NT2/D1 (cell line): ENCODE results near the gene MDM4.

ENCODE experiments used
- DNase-seq: peaks from one replicate; pipeline ENCODE4 v3.0.0-alpha.2; 2011; ENCODE audit warnings: low read depth, low spot score
- H3K27me3 ChIP-seq: 2 replicates; pipeline ENCODE4 v1.6.0; 2011; ENCODE audit warnings: mild to moderate bottlenecking; ENCODE audit not compliant: insufficient read length, insufficient read depth
- H3K36me3 ChIP-seq: 2 replicates; pipeline ENCODE4 v1.6.1; 2011; ENCODE audit warnings: mild to moderate bottlenecking, low read length, mixed read lengths; ENCODE audit not compliant: insufficient read depth, insufficient read length
- H3K4me1 ChIP-seq: 2 replicates; pipeline ENCODE4 v1.5.1; 2011; ENCODE audit not compliant: insufficient read depth, insufficient read length
- H3K4me3 ChIP-seq: 2 replicates; pipeline ENCODE4 v1.5.1; 2011; ENCODE audit warnings: low read depth; ENCODE audit not compliant: insufficient read length
- H3K9ac ChIP-seq: 2 replicates; pipeline ENCODE4 v1.6.0; 2011; ENCODE audit warnings: low read depth; ENCODE audit not compliant: insufficient read length
- H3K9me3 ChIP-seq: 2 replicates; pipeline ENCODE4 v1.5.1; 2011; ENCODE audit warnings: mild to moderate bottlenecking, low read length; ENCODE audit not compliant: insufficient read depth
- SUZ12 ChIP-seq: IDR thresholded peaks from 2 replicates; pipeline ENCODE4 v1.6.1; 2011; ENCODE audit not compliant: insufficient read length, insufficient read depth; ENCODE audit errors: extremely low read depth
- YY1 ChIP-seq: IDR thresholded peaks from 2 replicates; pipeline ENCODE4 v1.6.1; 2011; ENCODE audit not compliant: insufficient read length, insufficient read depth
- ZNF274 ChIP-seq: IDR thresholded peaks from 2 replicates; pipeline ENCODE4 v1.6.1; 2011; ENCODE audit warnings: mild to moderate bottlenecking, low read depth, low read length

Gene MDM4

DNA sequence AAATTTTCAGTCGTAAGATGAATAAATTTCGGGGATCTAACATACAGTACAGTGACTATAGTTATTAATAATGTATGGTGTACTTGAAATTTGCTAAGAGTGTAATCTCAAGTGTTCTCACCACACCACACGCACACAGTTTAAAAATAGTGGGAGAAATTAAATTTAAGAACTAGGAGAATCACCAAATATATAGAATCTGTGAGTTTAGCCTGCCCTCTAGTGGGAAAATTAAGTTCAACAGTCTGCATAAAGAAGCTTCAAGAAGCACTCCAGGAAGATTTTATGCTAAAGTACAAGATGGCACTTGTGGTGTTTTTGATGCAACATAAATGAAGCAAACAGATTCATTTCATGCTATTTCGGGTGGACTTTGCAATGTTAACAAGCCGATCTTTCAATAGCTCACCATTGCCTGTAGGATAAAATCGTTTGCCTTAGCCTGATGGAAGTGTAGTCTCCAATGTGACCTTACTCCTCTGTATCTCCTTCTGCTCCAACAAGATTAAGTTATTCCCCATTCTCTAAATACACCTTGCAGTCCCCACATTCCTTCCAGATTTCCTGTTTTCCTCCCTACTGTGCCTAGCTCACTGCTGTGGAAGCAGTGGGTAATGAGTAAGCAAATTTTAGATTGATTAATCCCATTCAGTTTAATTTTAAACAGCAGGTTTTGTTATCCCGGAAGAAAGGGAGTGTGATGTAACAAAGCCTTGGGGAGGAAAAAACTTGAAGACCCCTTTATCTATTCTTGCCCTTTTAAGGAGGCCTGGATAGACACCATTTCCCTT lies 12.9 kb upstream of the MDM4 start:
- Histone ChIP-seq H3K4me1 (no peaks in the 10 kb centered on the region), H3K9me3 (peaks cover 12% of the 10 kb centered on the region), H3K36me3 (no peaks in the 10 kb centered on the region), H3K27me3 (no peaks in the 10 kb centered on the region), H3K9ac (no peak overlapping the region), H3K4me3 (no peak overlapping the region)
- TF ChIP-seq ZNF274: no peak
- DNase-seq: peak; percentile 57

DNA sequence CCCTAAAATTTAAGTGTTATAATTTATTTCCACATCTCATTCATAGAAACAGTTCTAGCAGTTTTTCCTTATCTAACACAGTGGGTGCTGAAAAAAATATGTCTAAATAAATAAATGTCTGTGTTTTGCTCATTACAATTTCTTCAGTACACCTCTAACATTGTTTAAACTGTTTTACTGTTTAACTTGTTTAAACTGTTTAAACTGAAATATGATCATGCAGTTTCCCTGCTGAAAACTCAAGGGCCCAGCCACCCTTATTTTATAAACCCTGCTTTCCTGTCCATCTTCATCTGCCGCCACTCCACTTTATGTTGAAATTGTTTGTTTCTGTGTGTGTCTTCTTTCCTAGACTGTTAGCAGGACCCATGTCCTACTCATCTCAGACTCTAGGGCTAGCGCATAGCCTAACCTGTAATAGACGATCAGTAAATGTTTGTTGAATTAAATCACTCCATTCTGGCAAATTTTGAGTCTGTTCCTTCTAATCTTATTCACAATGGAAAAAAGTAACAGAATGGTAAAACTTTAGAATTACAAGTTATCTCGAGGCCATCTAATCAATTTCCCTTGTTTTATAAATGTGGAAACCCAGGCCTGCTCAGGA lies 12.2 kb upstream of the MDM4 start:
- H3K4me3 ChIP-seq: no peak overlapping the region
- H3K9ac ChIP-seq: no peak overlapping the region
- H3K4me1 ChIP-seq: no peaks in the 10 kb centered on the region
- TF ChIP-seq SUZ12 (no peak), ZNF274 (no peak), YY1 (no peak)
- H3K36me3 ChIP-seq: no peaks in the 10 kb centered on the region
- H3K27me3 ChIP-seq: no peaks in the 10 kb centered on the region
- DNase-seq: no peak
- peaks cover 12% of the 10 kb centered on the region for H3K9me3 ChIP-seq

DNA sequence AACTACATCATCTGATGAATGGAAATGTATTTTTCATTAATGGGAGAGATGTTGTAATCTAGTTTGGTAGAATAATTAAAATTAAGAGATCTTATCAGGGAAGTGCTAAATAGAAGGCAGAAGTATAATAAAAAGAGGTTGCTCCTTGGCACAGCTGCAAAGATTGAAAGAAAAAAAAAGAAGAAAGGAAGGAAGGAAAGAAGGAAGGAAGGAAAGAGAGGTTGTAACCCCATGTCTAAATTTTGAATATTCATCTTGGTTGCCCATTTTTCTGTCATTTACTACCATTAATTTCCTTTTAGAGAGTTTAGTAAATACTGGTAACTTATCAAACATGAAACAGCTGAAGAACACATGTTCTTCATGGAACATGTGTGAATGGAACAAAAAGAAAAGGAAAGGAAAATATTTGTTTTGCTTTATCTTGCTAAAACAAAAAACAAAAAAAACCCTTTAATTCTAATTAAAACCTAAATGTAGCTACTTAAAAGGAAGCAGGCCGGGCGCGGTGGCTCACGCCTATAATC lies 10.5 kb upstream of the MDM4 start:
- no peaks in the 10 kb centered on the region for H3K4me1 ChIP-seq
- TF ChIP-seq ZNF274: no peak
- TF ChIP-seq SUZ12: no peak
- TF ChIP-seq YY1: no peak
- no peaks in the 10 kb centered on the region for H3K9me3 ChIP-seq
- peak overlapping the region; percentile 58 for H3K4me3 ChIP-seq
- no peaks in the 10 kb centered on the region for H3K27me3 ChIP-seq
- DNase-seq: no peak
- H3K9ac ChIP-seq: peak overlapping the region; percentile 15
- no peaks in the 10 kb centered on the region for H3K36me3 ChIP-seq

DNA sequence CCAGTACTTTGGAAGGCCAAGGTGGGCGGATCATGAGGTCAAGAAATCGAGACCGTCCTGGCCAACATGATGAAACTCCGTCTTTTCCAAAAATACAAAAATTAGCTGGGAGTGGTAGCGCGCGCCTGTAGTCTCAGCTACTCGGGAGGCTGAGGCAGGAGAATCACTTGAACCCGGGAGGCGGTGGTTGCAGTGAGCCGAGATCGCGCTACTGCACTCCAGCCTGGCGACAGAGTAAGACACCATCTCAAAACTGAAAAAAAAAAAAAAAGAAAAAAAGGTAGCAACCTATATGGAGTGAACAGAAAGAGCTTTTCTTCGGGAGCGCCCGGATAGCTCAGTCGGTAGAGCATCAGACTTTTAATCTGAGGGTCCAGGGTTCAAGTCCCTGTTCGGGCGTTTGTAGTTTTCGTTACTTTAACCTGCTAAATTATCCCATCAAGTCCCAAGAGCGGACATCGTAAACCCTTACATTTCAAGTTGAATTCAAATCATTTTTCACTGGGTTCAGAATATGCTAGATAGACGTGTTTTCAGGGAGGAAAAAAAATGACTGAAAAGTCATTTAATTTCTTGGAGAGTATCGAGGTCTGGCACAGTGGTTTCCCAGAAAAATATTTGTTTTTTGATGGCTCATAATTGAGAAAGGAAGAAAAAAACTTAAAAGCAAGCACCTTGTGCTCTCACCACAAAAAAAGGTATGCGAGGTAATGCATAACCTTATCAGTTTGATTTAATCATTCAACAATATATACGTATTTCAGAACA lies 9.8 kb upstream of the MDM4 start:
- TF ChIP-seq SUZ12: no peak
- no peak for TF ChIP-seq YY1
- TF ChIP-seq ZNF274: no peak
- DNase-seq: peak; percentile 87
- Histone ChIP-seq H3K36me3 (no peaks in the 10 kb centered on the region), H3K4me3 (peak overlapping the region; percentile 58), H3K9me3 (no peaks in the 10 kb centered on the region), H3K9ac (peak overlapping the region; percentile 15), H3K4me1 (no peaks in the 10 kb centered on the region), H3K27me3 (no peaks in the 10 kb centered on the region)

DNA sequence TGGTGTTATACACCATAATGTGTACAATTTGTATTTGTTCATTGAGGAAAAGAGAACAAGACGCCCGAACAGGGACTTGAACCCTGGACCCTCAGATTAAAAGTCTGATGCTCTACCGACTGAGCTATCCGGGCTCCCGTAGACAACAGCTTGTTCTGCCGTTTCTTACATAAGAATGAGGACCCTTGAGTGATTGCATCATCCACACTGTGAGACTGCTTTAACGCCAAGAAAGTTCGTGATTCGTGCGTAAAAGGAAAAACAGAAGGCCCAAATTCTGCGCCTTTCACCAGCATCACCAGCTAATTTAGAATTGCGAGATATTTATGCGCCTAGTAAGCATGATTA lies 9.3 kb upstream of the MDM4 start:
- DNase-seq: peak; percentile 92
- no peaks in the 10 kb centered on the region for H3K4me1 ChIP-seq
- no peaks in the 10 kb centered on the region for H3K9me3 ChIP-seq

DNA sequence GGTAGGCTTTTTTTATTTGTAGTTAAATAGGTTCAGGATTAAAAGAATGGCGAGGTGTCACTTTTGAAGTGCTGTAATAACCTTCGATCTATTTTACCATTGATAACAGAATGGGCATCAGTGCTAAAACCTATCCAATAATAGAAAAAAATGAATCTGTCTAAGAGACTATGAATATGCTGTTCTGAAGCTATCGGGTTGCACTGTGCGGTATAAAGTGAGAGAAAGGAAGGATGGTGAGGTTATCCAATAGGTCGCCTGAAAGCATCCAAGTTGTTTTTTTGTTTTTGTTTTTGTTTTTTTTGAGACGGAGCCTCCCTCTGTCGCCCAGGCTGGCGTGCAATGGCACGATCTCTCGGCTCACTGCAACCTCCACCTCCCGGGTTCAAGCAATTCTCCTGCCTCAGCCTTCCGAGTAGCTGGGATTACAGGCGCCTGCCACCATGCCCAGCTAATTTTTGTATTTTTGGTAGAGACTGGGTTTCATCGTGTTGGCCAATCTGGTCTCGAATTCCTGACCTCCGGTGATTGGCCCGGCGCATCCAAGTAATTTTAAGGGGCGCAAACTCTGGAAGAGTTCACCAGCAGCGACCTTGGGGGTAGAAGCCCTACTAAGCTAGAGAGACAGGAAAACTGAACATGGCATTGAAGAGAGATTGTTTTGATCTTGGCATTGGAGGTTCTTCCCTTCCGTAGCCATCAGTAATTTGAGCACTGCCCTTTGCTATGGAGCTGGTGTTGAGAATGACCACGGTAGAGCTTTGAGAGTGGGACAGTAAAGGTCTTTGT lies 8.7 kb upstream of the MDM4 start:
- TF ChIP-seq ZNF274: no peak
- no peak for TF ChIP-seq SUZ12
- TF ChIP-seq YY1: no peak
- Histone ChIP-seq H3K9me3 (no peaks in the 10 kb centered on the region), H3K4me1 (no peaks in the 10 kb centered on the region), H3K27me3 (no peaks in the 10 kb centered on the region), H3K4me3 (peak overlapping the region; percentile 58), H3K36me3 (no peaks in the 10 kb centered on the region), H3K9ac (peak overlapping the region; percentile 59)
- DNase-seq: peak; percentile 73

More for the DNA sequence above, 9.3 kb upstream of the MDM4 start:
- Histone ChIP-seq H3K27me3 (no peaks in the 10 kb centered on the region), H3K9ac (peak overlapping the region; percentile 59), H3K4me3 (peak overlapping the region; percentile 58), H3K36me3 (no peaks in the 10 kb centered on the region)
- TF ChIP-seq YY1 (no peak), ZNF274 (no peak), SUZ12 (no peak)
